IMR-90 (cell line): ENCODE data around the gene FBLN1. TPM values are rescaled to one million over a fixed set of nuclear protein-coding genes. Genes with fewer than 3 reads are reported as not detected.

Source experiments
- ATAC-seq: fragments of 200-7000 bp; cut with Tn5 transposase; 2 replicates; pipeline ENCODE4 v1.9.1; 2020; ENCODE audit warnings: low read depth, mild to moderate bottlenecking, moderate library complexity
- BruUV-seq: library from RNA; stranded (reverse); fragments of 400-500 nt; replicated peaks from 2 replicates; lab custom pipeline; 2021; lab: Mats Ljungman, UMichigan
- CTCF ChIA-PET: fragments of 300-600 bp; formaldehyde crosslinking; extraction: SDS; loops from one replicate; lab custom pipeline; 2021; ENCODE audit warnings: antibody characterized with exemption; lab: Yijun Ruan, JAX
- POLR2A ChIA-PET: fragments of 300-600 bp; sonication (Branson Sonifier 250); formaldehyde crosslinking; loops from one replicate; lab custom pipeline; 2022; ENCODE audit warnings: antibody characterized with exemption; ENCODE audit not compliant: unreplicated experiment; lab: Charles Lee
- DNase-seq: peaks from one replicate; pipeline ENCODE4 v3.0.0; 2013
- H2AFZ ChIP-seq: replicated peaks from 2 replicates; pipeline ENCODE3; 2013; ENCODE audit warnings: low read length, mild to moderate bottlenecking; ENCODE audit not compliant: poor library complexity
- H2AK5ac ChIP-seq: 2 replicates; pipeline ENCODE4 v1.6.1; 2013; ENCODE audit warnings: low read depth, low read length, inconsistent platforms
- H2AK9ac ChIP-seq: replicated peaks from 2 replicates; pipeline ENCODE3; 2013; ENCODE audit warnings: mild to moderate bottlenecking, low read depth, low read length, moderate library complexity; ENCODE audit not compliant: poor library complexity
- H2BK120ac ChIP-seq: 2 replicates; pipeline ENCODE4 v1.6.1; 2013; ENCODE audit warnings: low read depth, low read length, inconsistent platforms
- H2BK15ac ChIP-seq: 3 replicates; pipeline ENCODE4 v1.6.1; 2013; ENCODE audit warnings: low read depth, low read length, inconsistent platforms
- H2BK20ac ChIP-seq: 2 replicates; pipeline ENCODE4 v1.6.1; 2013; ENCODE audit warnings: low read depth, mild to moderate bottlenecking, inconsistent platforms, low read length, moderate library complexity
- H2BK5ac ChIP-seq: 2 replicates; pipeline ENCODE4 v1.6.1; 2013; ENCODE audit warnings: mild to moderate bottlenecking, low read depth, low read length, inconsistent platforms; ENCODE audit not compliant: poor library complexity, severe bottlenecking
- H3K14ac ChIP-seq: replicated peaks from 2 replicates; pipeline ENCODE4 v1.6.1; 2013; ENCODE audit warnings: low read depth, low read length, inconsistent platforms
- H3K18ac ChIP-seq: 2 replicates; pipeline ENCODE4 v1.6.1; 2013; ENCODE audit warnings: low read depth, low read length, control low read depth
- H3K23ac ChIP-seq: 2 replicates; pipeline ENCODE4 v1.6.1; 2013; ENCODE audit warnings: low read depth, low read length, inconsistent platforms
- H3K27ac ChIP-seq: 2 replicates; pipeline ENCODE4 v1.5.1; 2013; ENCODE audit warnings: mild to moderate bottlenecking, control low read depth, low read length; ENCODE audit not compliant: insufficient read depth
- H3K27me3 ChIP-seq: 2 replicates; pipeline ENCODE4 v1.6.1; 2013; ENCODE audit warnings: low read length; ENCODE audit not compliant: control insufficient read depth, insufficient read depth
- H3K36me3 ChIP-seq: 2 replicates; pipeline ENCODE4 v1.6.1; 2013; ENCODE audit warnings: low read length, mixed read lengths; ENCODE audit not compliant: control insufficient read depth, insufficient read depth
- H3K4ac ChIP-seq: 2 replicates; pipeline ENCODE4 v1.6.1; 2013; ENCODE audit warnings: low read depth, low read length, inconsistent platforms
- H3K4me1 ChIP-seq: 2 replicates; pipeline ENCODE4 v1.6.1; 2013; ENCODE audit warnings: low read length, mixed read lengths; ENCODE audit not compliant: control insufficient read depth, insufficient read depth
- H3K4me2 ChIP-seq: 2 replicates; pipeline ENCODE4 v1.6.1; 2013; ENCODE audit warnings: low read depth, mild to moderate bottlenecking, control low read depth, low read length, moderate library complexity
- H3K4me3 ChIP-seq: 2 replicates; pipeline ENCODE4 v1.5.1; 2013; ENCODE audit warnings: low read depth, mild to moderate bottlenecking, control low read depth, low read length, moderate library complexity; ENCODE audit not compliant: insufficient read depth
- H3K56ac ChIP-seq: 2 replicates; pipeline ENCODE4 v1.6.1; 2013; ENCODE audit warnings: low read length, inconsistent platforms; ENCODE audit not compliant: insufficient read depth; ENCODE audit errors: extremely low read depth
- H3K79me1 ChIP-seq, 2 experiments: 2 replicates each; pipeline ENCODE4 v1.6.1; 2013; ENCODE audit warnings: low read length in 2 of 2, inconsistent platforms in 1 of 2, low read depth in 1 of 2
- H3K9ac ChIP-seq: 2 replicates; pipeline ENCODE4 v1.6.1; 2013; ENCODE audit warnings: low read depth, low read length, control low read depth
- H3K9me1 ChIP-seq: 2 replicates; pipeline ENCODE4 v1.6.1; 2013; ENCODE audit warnings: low read length, inconsistent platforms; ENCODE audit not compliant: insufficient read depth
- H3K9me3 ChIP-seq: 2 replicates; pipeline ENCODE4 v1.6.1; 2013; ENCODE audit warnings: low read length; ENCODE audit not compliant: control insufficient read depth, insufficient read depth
- H4K20me1 ChIP-seq: 2 replicates; pipeline ENCODE4 v1.6.1; 2013; ENCODE audit warnings: low read length, inconsistent platforms; ENCODE audit not compliant: insufficient read depth
- H4K5ac ChIP-seq: 2 replicates; pipeline ENCODE4 v1.6.1; 2013; ENCODE audit warnings: mild to moderate bottlenecking, low read depth, low read length, control low read depth
- H4K8ac ChIP-seq, 2 experiments: 2 replicates each; pipeline ENCODE4 v1.6.1; 2013; ENCODE audit warnings: low read depth in 2 of 2, low read length in 2 of 2, control low read depth in 1 of 2, inconsistent platforms in 1 of 2
- H4K91ac ChIP-seq: 2 replicates; pipeline ENCODE4 v1.6.1; 2013; ENCODE audit warnings: low read depth, low read length, inconsistent platforms; ENCODE audit not compliant: insufficient read depth
- USF2 ChIP-seq: fragments of 150-350 bp; IDR thresholded peaks from 2 replicates; pipeline ENCODE4 v1.6.1; 2017; ENCODE audit warnings: mild to moderate bottlenecking, antibody characterized with exemption, low read length, low read depth
- WGBS, 2 experiments: methylation state at CpG; one replicate each; pipeline versions ENCODE4 v1.1.5 to v1.1.7; 2013; ENCODE audit warnings: missing lambda C conversion rate in 2 of 2; ENCODE audit not compliant: insufficient read length in 1 of 2; ENCODE audit errors: extremely low coverage in 2 of 2; 5-methylcytosine and 5-hydroxymethylcytosine counted together
- dilution Hi-C: fragments of 300-500 bp; cut with HindIII; formaldehyde crosslinking; loops from one replicate; pipeline ENCODE4 v1.14.3; 2018; ENCODE audit warnings: low sequenced_read_pairs; ENCODE audit not compliant: unreplicated experiment
- in situ Hi-C: fragments of 300-500 bp; cut with MboI; formaldehyde crosslinking; loops from 3 replicates; pipeline ENCODE4 v1.14.3; 2019; ENCODE audit warnings: low sequenced_read_pairs, inconsistent platforms, mixed read lengths
- intact Hi-C: fragments of 100-400 bp; cut with micrococcal nuclease; formaldehyde crosslinking; loops from 2 replicates; pipeline ENCODE4 v1.10.0; 2022
- polyA plus RNA-seq, 3 experiments: library from polyadenylated mRNA; depleted of rRNA; stranded (reverse); fragments of >200 nt; gene quantifications; 2 replicates each; pipeline ENCODE4 v1.2.3, GENCODE V29; 2012; ENCODE audit warnings: low replicate concordance in 1 of 3
- total RNA-seq: library from RNA; depleted of rRNA; stranded (reverse); fragments of >200 nt; gene quantifications from 2 replicates; pipeline ENCODE4 v1.2.3, GENCODE V29; 2012

FBLN1 gene
- total and polyA plus RNA-seq, 2 of the 4 experiments (the other 2 are of a cell fraction) = 11.3 to 87.9 TPM

- intact Hi-C loops = no loop called here
- 97% methylated on average over 6 of the region's 13 CpGs; no CpG with 5 or more reads in 1 of the 2 experiments for WGBS, 2 experiments
- POLR2A ChIA-PET = no interaction called here
These were observed 76.6 kb downstream of the FBLN1 start for GRCh38 chr22:45579306-45579705.

More at GRCh38 chr22:45579306-45579705, 76.6 kb downstream of the FBLN1 start:
- Histone ChIP-seq H3K18ac (no peak overlapping the region), H4K8ac (no peak overlapping the region), H3K36me3 (peaks cover 68% of the 10 kb centered on the region; the same call in 1 of the 2 replicates), H4K5ac (no peak overlapping the region), H3K79me1 (no peaks in the 10 kb centered on the region), H3K14ac (no peak overlapping the region), H3K9me3 (no peaks in the 10 kb centered on the region), H3K4me3 (no peak overlapping the region), H2BK5ac (no peak overlapping the region), H3K23ac (no peak overlapping the region), H3K4me1 (peaks cover 7% of the 10 kb centered on the region), H2BK120ac (no peak overlapping the region), H3K9ac (no peak overlapping the region), H3K56ac (no peak overlapping the region), H3K27me3 (no peaks in the 10 kb centered on the region), H3K27ac (no peak overlapping the region), H3K4ac (no peak overlapping the region), H2AFZ (no peak overlapping the region), H2AK9ac (no peak overlapping the region), H2BK15ac (no peak overlapping the region), H2BK20ac (no peak overlapping the region), H2AK5ac (no peak overlapping the region), H4K91ac (no peak overlapping the region), H3K9me1 (no peaks in the 10 kb centered on the region; the same call in 1 of the 2 replicates), H4K20me1 (no peaks in the 10 kb centered on the region; the same call in 1 of the 2 replicates), H3K4me2 (no peak overlapping the region)
- CTCF ChIA-PET = no interaction called here
- ATAC-seq (no peak), DNase-seq (no peak)
- in situ Hi-C loops (no loop called here), dilution Hi-C loops (no loop called here)
- no peak for TF ChIP-seq USF2
- BruUV-seq = no TSS peak
